Stimulated activated CD8-positive, alpha-beta memory T cell treated with anti-CD3 and anti-CD28 coated beads, Interleukin-15, amount 100 ng/mL, for 24 hours (primary cell): Measurements from ENCODE around the gene HECW1.

Source experiments
- DNase-seq: peaks from one replicate; pipeline ENCODE4 v3.0.0-alpha.2; 2020; ENCODE audit warnings: low read depth

HECW1 gene

DNA sequence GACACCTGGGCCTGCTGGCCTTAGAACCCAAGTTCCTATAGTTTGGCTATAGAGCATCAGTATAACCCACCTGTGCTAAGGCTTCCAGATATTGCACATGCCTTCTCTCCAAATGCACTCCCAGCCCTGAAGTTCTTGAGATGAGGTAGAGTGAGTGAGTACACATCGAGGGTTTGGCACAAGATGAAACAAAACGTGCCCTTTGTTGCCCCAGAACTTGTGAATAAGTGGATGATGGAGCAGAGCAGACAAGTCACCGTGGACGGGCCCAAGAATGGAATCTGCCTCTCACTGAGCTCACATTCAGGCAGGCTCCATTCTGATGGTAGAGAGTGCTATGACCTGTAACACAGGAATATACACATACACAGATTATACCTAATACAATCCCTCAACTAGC, 397.5 kb downstream of the HECW1 start:
- DNase-seq, result no peak

DNA sequence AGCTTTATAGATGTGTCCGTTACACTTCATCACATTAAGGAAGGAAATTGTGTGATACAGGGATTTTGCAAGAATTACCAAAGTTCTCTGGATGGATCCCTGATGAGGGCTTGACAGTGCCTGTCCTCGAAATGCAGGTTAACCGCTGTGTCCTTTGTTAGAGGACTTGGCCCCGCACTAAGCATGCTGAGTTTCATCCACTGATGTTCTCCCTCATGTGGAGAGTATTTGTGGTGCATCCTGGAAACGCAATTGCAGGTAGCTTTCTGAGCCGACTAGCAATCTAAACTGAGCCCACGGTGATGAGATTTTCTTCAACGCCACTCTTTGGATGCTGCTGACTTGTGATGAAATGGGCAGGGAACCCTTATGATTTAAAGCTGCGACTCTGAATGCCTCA, 398.6 kb downstream of the HECW1 start:
- DNase-seq, result no peak

DNA sequence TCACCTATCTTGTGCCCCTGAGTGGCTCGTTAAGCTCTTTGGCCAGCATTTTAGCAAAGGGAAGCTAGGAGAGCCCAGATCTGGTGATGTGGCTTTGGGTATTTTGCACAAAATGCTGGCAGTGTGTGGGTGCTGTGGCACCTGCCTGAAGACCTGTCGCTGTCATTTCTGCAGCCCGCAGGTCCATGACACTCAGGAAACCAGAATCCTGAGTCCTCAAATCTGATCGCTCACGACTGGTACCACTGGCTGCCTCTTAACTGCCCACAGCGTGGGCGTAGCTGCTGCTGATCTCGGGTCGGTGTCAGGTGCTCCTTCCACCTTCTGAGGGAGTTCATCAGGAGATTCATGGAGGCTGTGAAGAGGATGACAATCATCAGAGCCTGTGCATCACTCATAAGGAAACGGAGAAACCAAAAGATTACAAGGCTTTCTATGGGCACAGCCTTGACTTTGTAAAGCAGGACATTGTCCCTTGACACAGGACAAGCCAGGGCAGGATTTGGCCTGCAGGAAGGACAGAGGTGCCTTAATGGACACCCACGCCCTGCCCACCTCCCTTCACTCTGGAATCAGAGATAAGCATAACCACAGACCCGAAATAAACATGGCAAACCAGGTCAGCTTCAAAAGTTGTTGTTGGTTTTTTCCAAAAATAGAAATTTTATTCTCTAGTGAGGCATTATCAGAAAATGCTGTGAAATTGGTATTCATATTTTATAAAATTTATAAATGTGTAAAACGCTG, 399.5 kb downstream of the HECW1 start:
- no peak for DNase-seq

DNA sequence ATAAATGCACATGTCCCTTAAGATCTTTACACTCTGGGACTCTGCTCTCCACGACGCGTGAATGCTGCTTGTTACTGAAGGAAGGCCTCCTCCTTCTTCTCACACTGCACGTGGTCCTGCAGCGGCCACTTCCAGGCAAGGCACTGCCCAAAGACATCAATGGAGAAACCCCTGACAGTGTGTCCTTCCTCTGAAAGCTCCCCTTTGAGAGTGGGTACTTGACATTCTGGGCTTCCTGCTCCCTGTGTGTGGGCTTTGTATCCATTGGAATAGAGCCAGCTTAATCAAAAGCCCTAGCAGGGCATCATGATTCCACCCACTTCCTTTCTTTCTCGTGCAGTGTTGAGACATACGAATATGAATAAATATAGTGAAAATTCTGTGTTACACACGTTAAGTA, 400.8 kb downstream of the HECW1 start:
- no peak for DNase-seq

DNA sequence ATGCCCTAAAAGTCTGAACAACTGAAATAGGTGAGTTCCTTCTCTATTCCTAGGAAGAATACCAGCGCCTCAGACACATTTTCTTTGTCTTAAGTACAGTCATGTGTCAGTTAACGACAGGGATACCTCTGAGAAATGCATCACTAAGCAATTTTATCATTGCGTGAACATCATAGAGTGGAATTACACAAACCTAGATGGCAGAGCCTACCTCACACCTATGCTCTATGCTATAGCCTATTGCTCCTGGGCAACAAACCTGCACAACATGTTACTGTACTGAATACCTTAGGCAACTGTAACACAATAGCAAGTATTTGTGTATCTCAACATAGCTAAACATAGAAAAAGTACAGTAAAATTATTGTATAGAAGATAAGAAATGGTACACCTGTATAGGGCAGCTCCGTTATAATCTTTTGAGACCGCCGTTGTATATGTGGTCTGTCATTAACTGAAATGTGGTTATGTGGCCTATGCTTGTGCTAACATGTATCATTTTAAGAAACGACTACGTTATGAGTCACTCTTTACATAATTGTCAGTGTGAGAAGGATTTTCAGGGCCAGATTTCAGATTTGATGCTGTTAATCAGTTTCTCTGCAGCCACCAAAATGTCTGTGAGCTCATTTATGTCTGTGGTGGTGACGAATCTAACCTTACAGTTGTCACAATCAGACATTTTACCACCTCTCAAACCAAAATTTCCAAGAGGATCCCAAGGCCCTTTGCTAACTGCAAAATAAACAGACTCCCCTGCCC, 404.3 kb downstream of the HECW1 start:
- DNase-seq, result no peak

DNA sequence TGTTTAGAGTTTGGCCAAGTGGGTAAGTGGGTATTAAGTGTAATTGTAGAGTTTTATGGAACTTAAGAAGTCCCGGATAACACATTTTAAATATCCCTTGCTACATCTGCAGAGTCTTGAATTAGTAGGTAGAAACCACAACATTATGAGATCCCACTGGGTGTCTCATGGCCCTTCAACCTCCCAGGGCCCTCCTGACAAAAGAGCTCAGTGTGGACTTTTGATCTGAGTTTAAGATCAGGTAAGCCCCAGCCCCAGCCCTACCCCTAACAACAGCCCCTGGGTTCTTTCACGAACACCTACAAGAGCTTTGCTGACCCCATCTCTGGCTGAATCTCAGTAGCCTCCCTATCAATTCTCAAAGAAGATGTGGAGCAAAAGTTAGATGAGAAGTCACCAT, 405.0 kb downstream of the HECW1 start:
- no peak for DNase-seq

DNA sequence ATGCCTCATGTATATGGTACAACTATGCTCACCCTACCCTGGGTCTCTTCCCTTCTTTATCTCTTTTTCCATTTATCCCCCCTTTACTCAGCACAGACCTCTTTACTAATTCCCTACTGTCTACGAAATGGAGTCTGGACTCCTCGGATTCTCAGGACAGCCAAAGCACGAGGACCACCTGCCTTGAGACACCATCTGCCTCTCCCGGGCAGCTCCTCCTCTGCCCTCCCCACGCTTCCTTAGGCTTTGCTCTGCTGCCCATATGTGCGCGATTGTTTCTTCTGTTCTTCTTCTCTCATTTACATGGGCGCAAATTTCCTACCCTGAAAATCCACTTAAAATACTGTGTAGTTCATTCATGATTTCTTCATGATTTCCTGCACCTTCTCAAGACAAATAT, 407.8 kb downstream of the HECW1 start:
- DNase-seq, result no peak

DNA sequence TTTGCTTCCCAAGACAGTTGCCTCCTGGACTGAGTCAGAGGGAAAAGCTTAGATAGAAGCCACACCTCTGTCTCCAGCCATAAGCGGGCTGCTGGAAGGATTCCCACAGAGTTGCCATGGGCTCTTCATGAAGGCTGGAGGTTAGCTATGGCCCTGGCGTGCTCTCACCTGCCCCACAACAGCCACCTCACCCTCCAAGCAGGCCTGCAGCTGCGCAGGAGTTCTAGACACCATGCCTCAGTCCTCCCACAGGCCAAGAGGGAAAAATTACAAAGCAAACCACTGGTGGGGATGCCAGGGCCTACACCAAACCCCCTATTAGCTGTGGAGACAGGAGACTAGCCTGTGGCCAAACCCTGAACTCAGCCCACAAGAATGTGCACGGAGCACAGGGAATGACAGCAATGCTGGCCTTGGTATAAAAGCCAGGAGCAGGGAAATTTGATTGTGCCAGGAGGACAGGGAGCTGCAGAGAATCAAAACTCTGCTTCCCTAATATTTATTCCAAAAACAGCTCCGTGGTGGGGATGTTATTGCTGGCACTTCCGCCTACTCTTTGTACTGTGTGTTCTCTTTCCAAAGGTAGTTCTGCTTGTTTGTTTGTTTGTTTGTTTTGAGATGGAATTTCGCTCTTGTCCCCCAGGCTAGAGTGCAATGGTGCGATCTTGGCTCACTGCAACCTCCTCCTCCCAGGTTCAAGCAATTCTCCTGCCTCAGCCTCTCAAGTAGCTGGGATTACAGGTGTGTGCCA, 410.1 kb downstream of the HECW1 start:
- DNase-seq, result no peak

DNA sequence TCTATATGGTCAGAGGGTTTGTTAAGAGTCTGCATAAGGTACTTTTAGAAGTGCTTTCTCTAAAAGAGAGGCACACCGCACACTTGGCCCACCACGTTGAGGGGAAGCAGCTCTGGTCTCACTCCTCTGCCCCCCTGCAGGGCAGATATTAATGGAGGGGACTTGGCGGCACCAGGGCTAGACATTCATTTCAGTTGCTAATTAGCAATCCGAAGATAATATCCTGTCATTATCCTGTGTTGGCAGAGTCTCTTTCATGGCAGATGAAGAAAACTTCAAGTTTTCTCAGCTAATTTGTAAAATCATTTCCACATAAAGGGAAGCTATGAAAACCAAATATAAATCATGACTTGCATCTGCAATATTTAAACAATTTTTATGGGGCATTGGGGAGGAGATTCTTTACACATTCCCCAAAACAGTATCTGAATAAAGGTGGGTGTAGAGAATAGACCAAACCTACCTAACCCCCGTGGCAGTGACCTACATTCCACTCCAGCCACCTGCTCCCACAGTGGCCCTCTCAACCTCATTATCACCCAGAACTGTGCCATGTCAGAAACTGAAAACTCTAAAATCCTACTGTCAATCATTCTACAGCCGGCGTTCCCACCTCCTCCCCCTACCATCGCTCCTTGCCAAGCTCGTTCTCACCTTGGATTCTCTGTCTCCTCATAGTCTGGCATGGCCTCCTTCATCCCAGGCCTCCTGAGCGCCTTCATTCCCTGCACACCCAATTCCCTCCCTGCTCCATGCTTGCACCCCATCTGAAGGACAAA, 416.3 kb downstream of the HECW1 start:
- DNase-seq, result no peak

DNA sequence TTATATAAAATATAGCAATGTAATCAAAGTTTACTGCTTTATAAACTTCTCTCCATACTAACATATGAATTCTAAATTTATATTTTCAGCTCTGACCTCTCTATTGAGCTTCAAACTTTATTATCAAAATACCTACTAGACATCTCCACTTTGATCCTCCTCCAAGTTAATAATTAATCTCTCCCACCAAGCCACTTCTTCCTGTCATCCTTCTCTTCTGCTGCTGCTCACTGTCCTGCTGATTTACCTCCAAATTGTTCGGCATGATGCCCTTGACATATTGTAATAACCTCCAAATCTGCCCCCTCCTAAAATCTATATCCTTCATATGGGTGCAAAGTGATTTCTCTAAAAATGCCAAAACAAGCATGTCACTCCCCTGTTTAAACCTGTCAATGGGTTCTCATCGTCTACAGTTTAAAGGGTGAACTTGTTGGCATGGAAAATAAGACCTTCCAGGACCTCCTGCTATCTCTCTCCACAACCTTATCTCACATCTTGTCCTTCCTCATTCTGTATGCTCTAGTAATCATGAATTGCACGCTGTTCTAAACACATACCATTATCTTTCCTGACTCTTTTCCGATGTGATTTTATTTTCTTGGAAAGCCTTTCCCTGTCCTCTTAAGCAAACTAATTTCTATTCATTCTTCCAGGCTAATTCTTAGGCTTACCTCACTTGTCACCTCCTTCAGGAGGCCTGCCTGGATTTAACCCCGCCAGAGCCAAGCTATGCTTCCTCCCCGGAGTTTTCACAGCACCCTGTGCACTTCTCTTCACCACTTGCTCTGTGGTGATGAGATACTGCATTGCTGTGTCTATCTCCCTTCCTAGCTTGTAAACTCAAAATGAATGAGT, 418.3 kb downstream of the HECW1 start:
- no peak for DNase-seq

DNA sequence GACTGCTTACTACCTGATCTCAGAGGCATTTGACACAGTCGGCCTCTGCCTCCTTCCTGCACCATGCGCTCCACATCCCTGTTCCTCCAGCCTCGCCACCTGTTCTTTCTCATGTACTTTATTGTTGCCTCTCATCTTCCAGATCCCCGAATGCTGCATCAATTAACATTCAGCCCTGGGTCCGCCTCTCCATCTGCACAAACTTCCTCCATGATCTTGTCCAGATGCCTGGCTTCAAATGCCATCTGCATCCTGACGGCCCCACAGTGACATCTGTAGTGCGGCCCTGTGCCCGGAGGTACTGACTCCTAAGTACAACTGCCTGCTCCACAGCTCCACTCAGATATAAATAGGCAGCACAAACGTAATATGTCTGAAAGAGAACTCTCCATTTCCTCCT, 419.3 kb downstream of the HECW1 start:
- DNase-seq, result no peak

DNA sequence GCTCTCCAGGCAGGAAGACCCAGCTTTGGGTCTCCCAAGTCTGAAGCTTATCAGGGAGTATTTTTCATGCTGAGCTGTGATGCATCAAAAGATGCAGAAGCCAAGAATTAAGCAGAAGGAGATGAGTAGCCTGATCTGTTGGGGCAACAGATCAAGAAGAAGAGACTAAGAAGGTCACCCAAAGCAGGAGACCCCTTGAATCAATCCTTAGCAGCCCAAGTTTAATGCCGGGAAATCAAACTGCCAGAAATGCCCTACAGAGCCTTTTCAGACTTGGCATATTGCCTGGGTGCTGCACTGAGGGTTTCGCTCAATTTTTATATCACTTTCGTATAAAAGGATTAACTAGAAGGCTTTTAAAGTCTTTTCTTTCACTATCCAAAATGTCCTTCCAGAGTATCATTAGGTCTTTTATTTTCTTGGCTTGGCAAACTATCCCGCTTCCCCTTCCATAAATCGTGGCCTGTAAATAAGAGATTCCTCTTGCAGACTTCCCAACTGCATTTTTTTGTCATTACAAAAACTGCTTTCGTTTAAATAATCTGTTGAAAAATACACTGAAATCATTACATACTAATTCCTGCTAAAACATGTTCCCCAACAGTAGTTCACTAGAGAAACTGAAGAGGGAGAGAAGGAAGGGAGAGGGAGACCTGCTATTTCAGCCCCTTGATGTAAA, 421.5 kb downstream of the HECW1 start:
- no peak for DNase-seq

DNA sequence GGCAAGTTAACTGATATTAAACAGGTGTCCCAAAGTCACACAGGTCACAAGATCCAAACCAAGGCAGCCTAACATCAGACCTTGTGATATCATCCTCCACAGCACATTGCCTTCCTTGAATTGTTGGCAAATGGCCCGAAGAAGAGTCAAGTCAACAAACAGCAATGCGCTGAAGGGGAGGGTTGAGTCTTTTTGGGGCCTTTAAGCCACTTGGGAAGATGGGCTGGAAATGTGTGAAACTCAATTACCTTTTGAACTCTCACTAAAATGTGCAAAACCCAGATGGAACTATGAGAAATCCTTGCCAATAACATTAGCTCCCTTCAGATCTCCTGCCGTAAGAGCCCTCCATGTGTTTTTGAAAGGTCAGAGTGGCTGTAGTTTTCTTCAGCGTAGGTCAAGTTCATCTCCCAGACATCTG, 422.6 kb downstream of the HECW1 start:
- DNase-seq, result no peak

DNA sequence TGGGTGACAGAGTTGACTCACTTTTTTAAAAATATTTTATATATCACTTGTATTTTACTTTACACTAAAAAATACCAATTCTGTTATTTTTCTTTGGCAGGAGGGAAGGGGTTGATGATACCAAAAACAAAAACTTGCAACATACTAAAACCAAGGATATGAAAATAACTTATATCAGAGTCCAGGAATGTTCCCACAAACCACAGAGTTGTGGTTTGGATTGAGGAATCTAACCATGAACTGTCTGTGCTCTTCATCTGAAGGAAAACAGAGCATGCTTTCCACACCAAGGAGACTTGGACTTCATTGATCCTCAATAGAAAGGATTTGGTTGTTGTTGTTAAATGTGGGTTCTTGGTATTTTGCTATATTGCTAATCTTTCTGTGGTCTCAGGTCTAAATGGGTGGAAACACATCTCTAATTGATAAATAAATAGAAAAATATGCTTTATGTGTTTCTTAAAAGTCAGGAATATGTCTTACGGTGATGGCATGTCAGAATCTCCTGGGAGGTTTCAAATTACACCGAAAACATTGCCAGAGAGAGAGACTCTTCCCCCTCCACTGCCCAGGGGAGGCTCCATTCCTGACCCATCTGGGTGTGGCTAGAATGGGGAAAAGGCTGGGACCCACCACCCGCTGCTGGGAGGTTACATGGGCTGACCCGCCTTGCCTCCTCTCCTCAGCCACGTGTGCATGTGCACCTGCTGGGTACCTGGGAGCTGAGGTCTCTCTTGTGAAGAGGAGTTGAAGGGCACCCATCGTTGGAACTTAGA, 423.6 kb downstream of the HECW1 start:
- DNase-seq, result no peak

DNA sequence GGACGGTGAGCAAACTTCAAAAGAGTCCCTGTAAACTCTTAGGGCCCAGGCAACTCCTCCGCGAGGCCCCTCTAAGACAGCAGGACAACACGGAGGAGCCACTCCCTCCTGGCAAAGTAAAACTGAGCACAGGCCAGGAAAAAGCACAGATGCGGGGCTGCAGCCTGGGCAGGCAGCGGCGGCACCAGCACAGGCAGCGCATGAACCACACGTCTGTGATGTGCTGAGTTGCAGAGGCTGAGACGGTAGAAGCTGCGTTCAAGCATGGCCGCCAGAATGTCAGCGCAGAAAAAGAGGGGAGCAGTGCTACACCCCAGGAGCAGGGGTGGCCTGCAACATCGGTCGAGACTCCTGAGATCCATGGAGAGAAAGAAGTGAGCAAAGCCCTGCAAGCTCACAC, 424.3 kb downstream of the HECW1 start:
- DNase-seq, result no peak

DNA sequence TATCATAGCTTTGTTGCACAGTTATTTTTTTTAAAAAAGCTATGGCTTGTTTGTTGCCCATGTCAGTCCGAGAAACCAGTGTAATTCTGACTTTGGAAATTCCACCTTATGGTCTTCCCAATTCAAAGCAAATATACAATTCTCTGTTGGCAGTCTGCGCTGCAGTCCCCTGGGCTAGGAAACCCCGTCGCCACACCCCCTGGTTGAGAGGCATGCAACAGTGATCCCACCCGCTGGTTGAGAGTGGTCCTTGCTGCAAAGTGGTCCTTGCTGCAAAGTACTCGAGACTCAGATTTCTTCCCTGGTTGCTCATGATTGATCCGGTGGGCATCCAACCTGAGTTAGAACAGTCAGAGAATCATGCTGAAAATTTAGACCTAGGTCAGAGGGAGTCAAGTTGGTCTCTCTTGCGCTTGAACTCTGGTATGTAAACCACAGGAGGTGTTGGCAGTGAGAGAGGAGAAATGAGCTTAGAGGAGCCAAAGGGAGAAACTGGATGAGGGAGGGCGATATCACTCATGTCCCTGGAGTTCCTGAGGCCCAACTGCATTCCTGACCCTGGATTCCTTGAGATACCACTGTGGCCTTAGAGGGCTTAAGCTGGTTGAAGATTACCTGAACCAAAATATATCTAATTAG, 425.4 kb downstream of the HECW1 start:
- no peak for DNase-seq

DNA sequence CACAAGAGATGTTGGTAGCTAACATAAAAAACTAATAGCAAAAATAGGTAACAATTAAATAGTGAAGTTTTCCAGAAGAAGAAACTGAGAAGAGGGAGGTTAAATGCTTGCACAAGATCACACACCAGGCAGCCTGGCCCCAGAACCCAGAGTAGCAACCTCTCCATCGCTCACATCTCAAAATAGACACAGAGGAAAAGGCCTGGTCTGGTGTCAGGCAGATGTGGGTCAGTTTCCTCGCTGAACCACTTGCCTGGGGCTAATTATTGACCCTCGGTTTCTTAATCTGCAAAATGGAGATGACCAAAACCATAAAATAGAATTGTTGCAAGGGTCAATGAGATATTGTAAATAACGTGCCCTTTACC, 425.9 kb downstream of the HECW1 start:
- DNase-seq, result no peak

DNA sequence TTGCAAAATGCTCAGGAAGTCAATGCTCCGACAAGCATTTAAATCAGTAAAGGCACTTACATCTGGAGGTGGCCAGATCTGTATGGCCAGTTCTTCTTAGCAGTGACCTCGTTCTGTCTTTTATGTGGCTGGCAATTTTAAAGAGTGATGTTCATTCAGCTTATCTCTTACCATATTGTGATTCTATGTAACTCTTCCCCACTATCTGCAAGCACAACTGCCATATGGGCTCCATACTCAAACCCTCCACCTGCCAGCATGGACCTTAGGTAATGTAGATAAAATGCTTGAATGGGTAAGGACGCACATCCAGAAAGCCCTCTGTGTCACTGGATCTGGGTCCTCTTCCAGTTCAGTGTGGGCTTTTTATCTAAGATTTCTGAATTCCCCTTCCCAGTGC, 428.0 kb downstream of the HECW1 start:
- no peak for DNase-seq

DNA sequence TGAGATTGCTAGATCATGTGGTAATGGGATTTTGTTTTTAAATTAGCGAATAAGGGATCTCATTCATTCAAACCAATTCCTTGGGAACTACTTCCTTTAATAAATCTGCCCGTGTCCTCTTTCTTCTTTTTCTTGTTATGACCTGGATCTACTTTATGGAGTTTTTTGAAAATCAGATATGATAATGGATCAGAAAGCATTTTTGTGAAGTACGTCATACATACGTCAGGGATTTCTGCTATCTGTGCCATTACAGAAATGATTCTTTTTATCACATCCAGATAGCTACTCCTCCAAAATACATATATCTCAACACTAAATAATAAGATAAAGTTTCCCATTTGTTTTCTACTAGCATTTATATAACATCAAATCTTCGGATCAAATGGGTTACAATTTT, 430.3 kb downstream of the HECW1 start:
- DNase-seq, result no peak
